ENCODE results near the gene DHX58.

DHX58 gene

GRCh38 chr17:42130310-42130936 lies 17.9 kb upstream of the DHX58 start:
- DNase-seq (ENCODE audit: low read depth in 2 of 3, low spot score in 1 of 3): no peak

DNA sequence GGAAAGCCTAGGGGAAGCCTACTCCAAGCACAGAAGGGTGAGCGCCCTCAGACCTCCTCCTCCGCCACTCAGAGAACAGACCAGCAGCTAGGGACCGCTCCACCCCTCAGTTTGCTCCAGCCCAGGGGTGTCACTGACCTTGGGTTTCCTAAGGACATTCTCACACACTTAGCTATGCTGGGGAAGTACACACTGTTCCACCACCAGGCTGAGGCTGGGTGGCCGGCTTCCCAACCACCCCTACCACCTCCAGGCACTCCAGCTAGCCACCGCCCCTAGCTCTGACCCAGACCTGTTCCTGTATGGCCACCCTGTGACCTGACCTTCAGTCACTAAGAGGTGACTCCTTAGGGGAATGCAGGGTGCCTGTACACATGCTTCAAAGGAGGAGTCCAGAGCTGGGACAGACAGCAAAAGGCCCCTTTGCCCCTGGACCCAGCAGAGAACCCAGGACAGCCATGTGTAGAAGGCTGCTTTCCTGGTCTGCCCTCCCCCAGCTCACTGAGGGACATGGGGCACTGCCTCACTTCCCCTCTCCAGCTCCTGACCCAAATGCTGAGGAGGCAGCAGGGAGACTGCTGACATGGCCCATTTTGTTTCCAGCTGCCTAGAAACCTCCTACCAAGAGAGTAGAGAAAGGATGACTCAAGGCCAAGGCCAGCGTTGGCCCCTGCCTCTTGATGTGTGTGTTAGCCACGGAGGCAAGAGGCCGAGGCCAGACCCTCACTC lies 16.8 kb upstream of the DHX58 start:
- no peak for DNase-seq (ENCODE audit: low read depth in 2 of 3, low spot score in 1 of 3)

DNA sequence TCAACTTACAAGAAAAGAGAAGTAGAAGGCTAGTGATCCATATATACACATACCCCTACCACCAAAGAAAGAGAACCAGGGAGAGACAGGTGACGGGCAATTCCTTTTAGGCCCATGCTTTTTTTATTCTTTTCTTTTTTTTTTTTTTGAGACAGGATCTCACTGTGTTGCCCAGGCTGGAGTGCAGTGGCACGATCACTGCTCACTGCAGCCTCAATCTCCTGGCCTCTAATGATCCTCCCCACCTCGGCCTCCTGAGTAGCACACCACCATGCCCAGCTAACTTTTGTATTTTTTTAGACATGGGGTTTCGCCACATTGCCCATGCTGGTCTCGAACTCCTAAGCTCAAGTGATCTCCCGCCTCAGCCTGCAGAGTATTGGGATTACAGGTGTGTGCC lies 14.9 kb upstream of the DHX58 start:
- DNase-seq (ENCODE audit: low read depth in 2 of 3, low spot score in 1 of 3): no peak

DNA sequence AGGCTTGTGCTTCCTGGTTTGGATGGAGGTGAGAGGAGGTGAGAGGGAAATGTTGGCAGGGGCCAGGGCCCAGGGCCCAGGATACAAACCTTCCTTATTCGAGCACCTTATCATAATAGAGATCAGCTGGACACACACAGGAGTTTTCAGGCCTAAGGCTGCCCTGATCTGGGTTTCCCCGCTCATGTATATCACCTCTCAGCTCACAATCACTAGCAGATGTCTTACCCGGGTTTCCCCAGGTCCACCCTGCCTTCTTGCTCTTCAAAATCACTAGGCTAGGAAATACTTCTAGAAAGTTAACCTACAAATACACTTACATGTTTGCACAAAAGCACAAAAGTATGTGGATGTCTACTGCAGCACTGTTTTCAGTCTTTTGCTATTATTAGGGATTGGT lies 14.3 kb upstream of the DHX58 start:
- no peak for DNase-seq (ENCODE audit: low read depth in 2 of 3, low spot score in 1 of 3)

DNA sequence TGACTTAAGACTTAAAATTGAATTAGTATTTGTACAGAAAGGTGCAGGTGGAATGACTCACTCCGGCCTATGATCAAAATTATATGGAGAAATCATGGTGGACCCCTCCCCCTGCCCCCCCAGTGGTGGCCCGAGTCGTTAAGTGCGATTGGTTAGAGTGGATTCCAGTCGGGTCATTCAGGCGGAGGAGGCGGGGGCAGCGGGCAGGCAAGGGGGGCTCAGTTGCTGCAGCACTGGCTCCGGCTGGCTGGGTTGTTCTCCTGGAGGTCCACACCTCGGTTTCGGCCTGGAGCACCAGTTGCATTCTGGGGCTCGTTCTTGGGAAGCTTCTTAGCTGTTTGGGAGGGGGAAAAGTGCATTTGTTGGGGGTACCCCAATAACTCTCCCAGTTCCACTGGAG lies 13.1 kb upstream of the DHX58 start:
- DNase-seq (ENCODE audit: low read depth in 2 of 3, low spot score in 1 of 3): no peak

- no peak for DNase-seq (ENCODE audit: low read depth in 2 of 3, low spot score in 1 of 3)
Observed at GRCh38 chr17:42124256-42124655, 11.7 kb upstream of the DHX58 start.

DNA sequence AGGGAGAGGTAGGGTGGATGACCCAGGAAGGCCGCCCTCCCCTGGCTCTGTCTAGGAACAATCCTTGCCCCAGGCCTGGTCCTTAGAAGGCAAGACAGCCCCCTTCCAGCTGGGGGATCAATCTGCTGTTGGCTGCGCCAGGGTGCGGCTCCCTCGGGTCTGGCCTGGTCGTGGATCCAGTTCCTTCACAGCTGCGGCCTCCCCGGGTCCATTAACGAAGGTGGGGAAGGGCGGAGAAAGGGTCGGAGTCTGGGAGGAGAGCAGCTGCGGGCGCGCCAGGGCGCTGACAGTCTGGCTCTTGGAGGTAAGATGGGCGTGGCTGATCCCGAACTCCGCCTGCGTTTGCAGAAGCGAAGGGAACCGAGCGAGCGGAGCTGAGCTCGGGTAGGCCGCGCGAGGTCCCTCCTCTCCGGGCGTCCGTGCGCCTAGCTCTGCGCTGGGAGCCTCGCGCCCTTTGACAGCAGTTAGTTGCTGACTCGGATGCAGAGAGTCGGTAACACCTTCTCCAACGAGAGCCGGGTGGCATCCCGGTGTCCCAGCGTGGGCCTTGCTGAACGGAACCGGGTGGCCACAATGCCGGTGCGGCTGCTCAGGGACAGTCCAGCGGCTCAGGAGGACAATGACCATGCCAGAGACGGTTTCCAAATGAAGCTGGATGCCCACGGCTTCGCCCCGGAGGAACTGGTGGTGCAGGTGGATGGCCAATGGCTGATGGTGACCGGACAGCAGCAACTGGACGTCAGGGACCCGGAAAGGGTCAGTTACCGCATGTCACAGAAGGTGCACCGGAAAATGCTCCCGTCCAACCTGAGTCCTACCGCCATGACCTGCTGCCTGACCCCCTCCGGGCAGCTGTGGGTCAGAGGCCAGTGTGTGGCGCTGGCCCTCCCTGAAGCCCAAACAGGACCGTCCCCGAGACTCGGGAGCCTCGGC lies 10.1 kb upstream of the DHX58 start, which contains the start of gene HSPB9:
Gene HSPB9, plus strand, starts transcription at position 434 of the 933 bp plus-strand sequence. Its CDS starts 47 bp downstream, at position 481.
- DNase-seq (ENCODE audit: low read depth in 2 of 3, low spot score in 1 of 3): no peak

DNA sequence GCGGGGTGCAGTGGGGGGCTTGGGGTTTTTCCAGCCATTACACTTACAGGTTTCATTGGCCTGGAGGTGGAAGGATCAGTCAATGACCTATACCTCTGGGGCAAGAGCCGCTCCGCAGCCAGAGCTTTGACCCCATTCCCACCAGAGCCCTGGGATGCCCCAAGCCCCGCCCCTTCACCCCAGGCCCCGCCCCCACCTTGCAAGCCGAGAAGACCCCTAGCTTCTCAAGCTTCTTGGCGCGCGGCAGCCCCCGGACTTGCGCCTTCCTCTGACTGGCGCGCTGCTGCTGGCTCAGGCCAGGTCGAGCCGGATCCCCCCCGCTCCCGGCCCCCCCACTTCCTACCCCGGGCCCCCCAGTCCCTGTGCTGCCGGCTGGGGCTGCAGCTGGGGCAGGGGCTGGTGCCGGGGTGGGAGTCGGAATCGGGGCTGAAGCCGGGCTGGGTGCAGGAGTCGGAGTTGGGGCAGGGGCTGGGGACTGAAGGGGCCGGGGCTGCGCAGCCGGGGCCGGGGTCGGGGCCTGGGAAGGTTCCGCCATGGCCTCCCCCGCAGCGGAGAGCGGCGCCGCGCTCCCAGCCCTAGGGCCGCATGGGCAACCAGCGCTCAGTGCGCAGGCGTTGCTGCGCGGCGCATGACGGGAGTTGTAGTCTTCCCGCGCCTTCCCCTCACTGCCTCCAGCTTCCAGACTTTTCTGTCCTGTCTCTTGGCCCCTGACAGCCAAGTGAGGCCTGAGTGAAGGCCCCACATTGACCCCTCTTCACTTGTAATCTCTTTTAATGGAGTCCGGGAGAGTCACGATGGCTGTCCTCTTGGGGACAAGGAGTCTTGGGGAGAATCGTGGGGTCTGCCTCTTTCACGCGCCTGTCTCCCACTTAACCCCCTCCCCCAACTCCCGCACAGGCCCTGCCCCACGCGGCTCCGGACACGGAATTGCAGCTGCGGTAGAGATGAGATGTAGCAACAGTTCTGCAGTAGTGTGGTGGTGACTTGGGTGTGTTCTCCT lies 8.6 kb upstream of the DHX58 start, which contains the start of gene KAT2A:
Gene KAT2A, minus strand, starts transcription at position 598 of the 1,000 bp plus-strand sequence. Its CDS starts 63 bp downstream, at position 535.
- peak; percentile 56 to 72 (median 59) for DNase-seq (ENCODE audit: low read depth in 2 of 3, low spot score in 1 of 3)

DNA sequence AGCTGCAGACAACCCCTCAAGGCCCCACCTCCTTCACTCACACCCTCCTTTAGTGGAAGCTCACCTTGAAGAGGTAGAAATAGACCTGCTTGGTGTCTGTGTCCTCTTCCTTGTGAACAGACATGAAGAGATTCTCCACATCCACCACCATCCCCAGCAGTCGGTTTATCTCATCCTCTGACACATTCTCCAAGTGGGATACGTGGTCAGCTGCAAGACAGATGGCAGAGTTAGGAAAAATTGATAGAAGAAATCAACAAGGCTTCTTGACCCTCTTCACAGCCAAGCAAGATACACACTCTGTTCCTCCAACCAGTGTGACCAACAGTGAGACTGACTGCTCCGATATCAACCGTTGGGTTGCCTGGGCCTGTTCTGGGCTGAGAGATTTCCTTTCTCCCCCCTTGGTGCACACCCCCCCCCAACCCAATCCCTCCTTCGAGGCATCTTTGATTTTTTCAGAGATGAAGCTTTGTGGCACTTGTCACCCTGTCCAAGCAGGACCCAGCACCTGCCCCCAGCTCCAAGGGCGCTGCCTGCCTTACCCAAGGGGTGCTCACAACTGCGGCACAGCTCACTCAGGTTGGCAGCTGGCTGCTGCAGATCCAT lies 7.8 kb upstream of the DHX58 start:
- no peak for DNase-seq (ENCODE audit: low read depth in 2 of 3, low spot score in 1 of 3)

DNA sequence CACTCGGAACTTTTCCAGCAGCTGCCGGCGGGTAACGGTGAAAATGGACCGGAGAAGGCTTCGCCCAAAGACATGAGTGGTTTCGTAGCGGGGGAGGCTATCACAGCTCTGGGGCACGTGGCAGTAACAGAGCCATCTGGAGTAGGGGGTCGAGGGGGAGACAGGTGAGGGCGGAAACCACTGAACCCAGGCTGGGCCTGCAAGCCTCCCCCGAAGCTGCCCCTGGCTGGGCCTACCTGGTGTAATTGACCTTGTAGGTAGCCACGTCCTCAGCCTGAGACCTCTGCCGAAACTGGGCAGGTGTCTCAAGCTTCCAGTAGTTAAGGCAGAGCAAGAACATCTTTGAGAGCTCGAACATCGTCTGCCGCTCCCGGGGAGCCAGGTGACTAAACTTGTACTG lies 6.8 kb upstream of the DHX58 start:
- DNase-seq (ENCODE audit: low read depth in 2 of 3, low spot score in 1 of 3): no peak

DNA sequence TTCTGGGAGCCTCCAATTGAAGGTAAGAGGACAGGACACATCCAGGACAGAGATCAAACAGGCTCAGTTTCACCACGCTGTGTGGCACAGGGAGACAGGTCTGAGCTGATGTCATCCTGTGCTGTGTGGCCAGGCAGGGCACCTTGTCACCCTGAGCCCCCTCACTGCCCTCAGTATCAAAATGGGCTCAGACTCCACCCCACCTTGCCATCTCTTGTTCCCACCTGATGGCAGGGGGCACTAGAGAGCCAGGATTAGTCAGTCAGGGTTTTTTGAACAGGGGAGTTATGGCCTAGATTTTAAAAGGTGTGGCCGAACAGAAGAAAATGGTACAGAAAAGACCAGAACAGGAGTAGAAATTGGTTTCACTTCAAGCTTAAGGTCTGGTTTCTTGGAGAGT lies 6.0 kb upstream of the DHX58 start:
- peak in 1 of 3 donors; percentile 30 for DNase-seq (ENCODE audit: low read depth in 2 of 3, low spot score in 1 of 3)

DNA sequence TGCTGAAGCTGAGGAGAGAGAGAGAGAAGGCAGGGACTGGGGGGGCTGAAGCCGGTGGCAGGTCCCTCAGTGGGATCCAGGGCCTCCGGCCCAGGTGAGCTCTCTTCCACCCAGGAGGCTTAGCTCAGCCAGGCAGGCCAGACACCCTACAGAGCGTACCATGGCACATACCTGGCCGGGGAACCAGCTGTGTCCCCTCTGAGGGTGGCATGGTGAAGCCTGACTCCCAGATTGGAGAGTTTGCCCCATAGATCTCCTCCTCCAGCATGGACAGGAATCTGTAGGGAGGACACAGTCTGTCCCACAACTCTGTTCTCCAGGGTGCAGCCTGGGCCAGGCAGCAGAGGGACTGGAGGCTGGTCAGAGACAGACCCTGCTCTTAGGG lies 5.6 kb upstream of the DHX58 start:
- no peak for DNase-seq (ENCODE audit: low read depth in 2 of 3, low spot score in 1 of 3)

GRCh38 chr17:42117397-42118125 lies 5.0 kb upstream of the DHX58 start:
- no peak for DNase-seq (ENCODE audit: low read depth in 2 of 3, low spot score in 1 of 3)

DNA sequence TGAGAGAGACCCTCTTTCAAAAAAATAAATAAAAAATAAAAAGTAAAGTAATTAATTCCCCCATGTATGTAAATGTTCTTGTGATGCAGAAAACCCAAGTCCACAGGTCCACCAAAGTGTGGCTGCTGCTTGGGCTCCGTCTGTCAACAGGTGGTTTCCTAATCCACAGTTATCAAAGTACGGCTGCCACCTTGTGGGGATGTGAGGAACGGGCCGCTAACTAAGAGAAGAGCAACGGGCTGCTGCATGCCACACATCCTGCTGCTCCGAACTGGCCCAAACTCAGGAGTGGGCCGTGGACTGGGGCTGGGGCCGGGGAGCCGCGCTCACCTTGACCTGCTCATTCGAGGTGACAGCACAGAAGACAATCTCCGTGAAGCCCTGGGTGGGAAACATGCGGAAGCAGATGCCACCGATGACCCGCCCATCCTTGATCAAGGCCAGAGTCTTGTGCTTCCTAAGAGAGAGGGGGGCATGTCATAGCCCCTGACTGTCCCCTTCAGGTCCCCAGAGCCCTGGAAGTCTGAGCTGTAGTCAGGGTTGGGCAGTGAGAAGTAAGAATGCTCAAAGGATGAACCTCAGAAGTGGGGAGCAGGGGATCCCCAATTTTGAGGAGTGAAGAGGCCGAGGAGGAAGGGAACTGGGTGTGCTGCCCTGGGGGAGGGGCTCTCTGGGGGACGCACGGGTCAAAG lies 4.3 kb upstream of the DHX58 start:
- peak; percentile 65 to 81 (median 68) for DNase-seq (ENCODE audit: low read depth in 2 of 3, low spot score in 1 of 3)

- no peak for DNase-seq (ENCODE audit: low read depth in 2 of 3, low spot score in 1 of 3)
Observed at GRCh38 chr17:42114118-42114517, 1.6 kb upstream of the DHX58 start.

GRCh38 chr17:42113293-42114069 lies 967 bp upstream of the DHX58 start:
- no peak for DNase-seq (ENCODE audit: low read depth in 2 of 3, low spot score in 1 of 3)

- peak in 1 of 3 donors; percentile 23 for DNase-seq (ENCODE audit: low read depth in 2 of 3, low spot score in 1 of 3)
Observed at GRCh38 chr17:42111871-42112551, 503 bp downstream of the DHX58 start.
